Stimulated activated naive CD8-positive, alpha-beta T cell treated with anti-CD3 and anti-CD28 coated beads, Interleukin-15, Interleukin-2, amounts not matched to agents 100 U/mL and 50 U/mL, for 24 hours (primary cell): ENCODE results near the gene PRDM5.

Experiments used
- ATAC-seq: fragments of 150-1000 bp; cut with Tn5 transposase; one replicate; pipeline ENCODE4 v1.10.0; 2021
- DNase-seq: peaks from one replicate; pipeline ENCODE4 v3.0.0; 2021

Gene PRDM5

GRCh38 chr4:120704538-120704937 is 218.0 kb downstream of the PRDM5 start:
- no peak for DNase-seq
- no peak for ATAC-seq

- ATAC-seq: no peak
- no peak for DNase-seq
Observed at GRCh38 chr4:120703908-120704307, 218.6 kb downstream of the PRDM5 start.

- no peak for ATAC-seq
- DNase-seq: no peak
Observed at GRCh38 chr4:120699354-120699753, 223.2 kb downstream of the PRDM5 start.

- ATAC-seq: no peak
- no peak for DNase-seq
Observed at GRCh38 chr4:120694973-120695372, 227.6 kb downstream of the PRDM5 start.

GRCh38 chr4:120693816-120694215 is 228.7 kb downstream of the PRDM5 start:
- ATAC-seq (no peak), DNase-seq (no peak)

GRCh38 chr4:120692964-120693363 is 229.6 kb downstream of the PRDM5 start:
- no peak for ATAC-seq

GRCh38 chr4:120691536-120691935 is 231.0 kb downstream of the PRDM5 start:
- ATAC-seq (no peak), DNase-seq (no peak)

More at GRCh38 chr4:120692964-120693363, 229.6 kb downstream of the PRDM5 start:
- no peak for DNase-seq

- DNase-seq (no peak), ATAC-seq (no peak)
Observed at GRCh38 chr4:120691106-120691505, 231.4 kb downstream of the PRDM5 start.

- DNase-seq (no peak), ATAC-seq (no peak)
Observed at GRCh38 chr4:120688791-120689190, 233.7 kb downstream of the PRDM5 start.

- DNase-seq (no peak), ATAC-seq (no peak)
Observed at GRCh38 chr4:120685756-120686278, 236.7 kb downstream of the PRDM5 start.

GRCh38 chr4:120683897-120684540 is 238.5 kb downstream of the PRDM5 start:
- DNase-seq (no peak), ATAC-seq (no peak)

GRCh38 chr4:120682981-120683380 is 239.5 kb downstream of the PRDM5 start:
- DNase-seq (no peak), ATAC-seq (no peak)

GRCh38 chr4:120680647-120681228 is 241.8 kb downstream of the PRDM5 start:
- ATAC-seq (no peak), DNase-seq (no peak)

GRCh38 chr4:120673696-120674095 is 248.8 kb downstream of the PRDM5 start:
- ATAC-seq: no peak

GRCh38 chr4:120672558-120673147 is 249.9 kb downstream of the PRDM5 start:
- ATAC-seq (no peak), DNase-seq (no peak)

More at GRCh38 chr4:120673696-120674095, 248.8 kb downstream of the PRDM5 start:
- DNase-seq: no peak

- DNase-seq (no peak), ATAC-seq (no peak)
Observed at GRCh38 chr4:120672076-120672475, 250.4 kb downstream of the PRDM5 start.

- no peak for ATAC-seq
- DNase-seq: no peak
Observed at GRCh38 chr4:120671538-120671937, 251.0 kb downstream of the PRDM5 start.

GRCh38 chr4:120667102-120667501 is 255.4 kb downstream of the PRDM5 start:
- ATAC-seq (no peak), DNase-seq (no peak)

GRCh38 chr4:120664851-120665250 is 257.7 kb downstream of the PRDM5 start:
- DNase-seq: no peak
- ATAC-seq: no peak

GRCh38 chr4:120659616-120660170 is 262.8 kb downstream of the PRDM5 start:
- DNase-seq: no peak
- ATAC-seq: no peak

- no peak for DNase-seq
Observed at GRCh38 chr4:120658772-120659171, 263.8 kb downstream of the PRDM5 start.

GRCh38 chr4:120653804-120654573 is 268.5 kb downstream of the PRDM5 start:
- no peak for ATAC-seq
- no peak for DNase-seq

More at GRCh38 chr4:120658772-120659171, 263.8 kb downstream of the PRDM5 start:
- ATAC-seq: no peak
